ENCODE measurements around the gene CEP72.

GRCh38 chr5:624118-624950 lies 12.2 kb downstream of the CEP72 start:
- TF ChIP-seq CTCF (IDR thresholded peaks at IDR 0.05) (no peak), POLR2A (IDR thresholded peaks at IDR 0.05) (no peak)
